ENCODE results near the gene SMOC1.

Gene SMOC1

DNA sequence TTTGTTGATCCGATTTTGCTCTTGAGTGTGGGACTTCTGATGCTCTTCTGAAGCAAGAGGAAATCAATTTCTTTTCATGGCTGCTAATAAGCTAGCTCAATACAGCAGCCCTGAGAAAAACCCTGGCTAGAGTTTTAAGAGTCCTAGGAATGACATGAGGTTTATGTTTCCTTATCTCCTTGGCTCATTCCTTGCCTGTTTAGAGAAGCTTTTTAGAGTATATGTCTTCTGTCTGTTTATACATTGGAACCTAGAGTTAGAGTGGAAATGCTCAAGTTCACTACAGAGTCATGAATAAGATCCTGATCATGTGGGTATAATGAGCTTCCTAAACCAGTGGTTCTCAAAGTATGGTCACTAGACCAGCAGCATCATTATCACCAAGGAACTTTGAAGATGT is 34.5 kb downstream of the SMOC1 start:
- Histone ChIP-seq H3K36me3 (no peaks in the 10 kb centered on the region), H3K9me3 (no peaks in the 10 kb centered on the region), H3K27ac (no peak overlapping the region), H3K4me1 (ENCODE audit: control insufficient read depth in 1 of 2, insufficient read depth in 1 of 2, low read depth in 1 of 2, low read length in 1 of 2) (no peaks in the 10 kb centered on the region), H3K4me3 (ENCODE audit: low read depth in 1 of 2, low read length in 1 of 2) (no peak overlapping the region), H3K27me3 (peaks cover 3% of the 10 kb centered on the region)
- TF ChIP-seq CTCF (IDR thresholded peaks at IDR 0.05), result no peak

GRCh38 chr14:69916396-69916795 is 37.2 kb downstream of the SMOC1 start:
- H3K4me3 ChIP-seq (ENCODE audit: low read depth in 1 of 2, low read length in 1 of 2), result no peak overlapping the region
- no peaks in the 10 kb centered on the region for H3K9me3 ChIP-seq
- no peaks in the 10 kb centered on the region for H3K4me1 ChIP-seq (ENCODE audit: control insufficient read depth in 1 of 2, insufficient read depth in 1 of 2, low read depth in 1 of 2, low read length in 1 of 2)
- no peak overlapping the region for H3K27ac ChIP-seq
- TF ChIP-seq CTCF (IDR thresholded peaks at IDR 0.05), result no peak
- H3K27me3 ChIP-seq, result peaks cover 3% of the 10 kb centered on the region
- H3K36me3 ChIP-seq, result no peaks in the 10 kb centered on the region

GRCh38 chr14:69917287-69917686 is 38.1 kb downstream of the SMOC1 start:
- Histone ChIP-seq H3K4me1 (ENCODE audit: control insufficient read depth in 1 of 2, insufficient read depth in 1 of 2, low read depth in 1 of 2, low read length in 1 of 2) (no peaks in the 10 kb centered on the region), H3K36me3 (no peaks in the 10 kb centered on the region), H3K27me3 (peaks cover 3% of the 10 kb centered on the region), H3K9me3 (no peaks in the 10 kb centered on the region), H3K27ac (no peak overlapping the region), H3K4me3 (ENCODE audit: low read depth in 1 of 2, low read length in 1 of 2) (no peak overlapping the region)
- no peak for TF ChIP-seq CTCF (IDR thresholded peaks at IDR 0.05)

DNA sequence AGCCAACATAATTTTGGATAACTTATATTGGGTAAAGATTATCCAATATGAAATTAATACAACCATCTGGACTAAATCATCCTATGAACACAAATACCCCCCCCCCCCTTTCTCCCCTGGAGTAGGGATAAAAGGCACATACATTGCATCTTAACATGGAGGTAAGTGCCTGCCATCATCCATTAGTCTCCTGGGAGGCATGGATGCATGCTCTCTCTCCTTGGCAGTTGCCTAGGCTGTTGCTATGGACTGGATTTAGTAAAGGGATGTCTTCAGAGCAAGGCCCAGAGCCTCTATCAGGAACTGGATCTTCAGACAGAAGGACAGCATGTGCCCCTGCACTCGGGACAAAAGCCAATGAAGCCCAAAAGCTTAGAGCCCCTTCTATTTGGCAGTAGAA is 40.6 kb downstream of the SMOC1 start:
- Histone ChIP-seq H3K27me3 (peaks cover 13% of the 10 kb centered on the region), H3K4me1 (ENCODE audit: control insufficient read depth in 1 of 2, insufficient read depth in 1 of 2, low read depth in 1 of 2, low read length in 1 of 2) (no peaks in the 10 kb centered on the region), H3K27ac (no peak overlapping the region), H3K36me3 (no peaks in the 10 kb centered on the region), H3K4me3 (ENCODE audit: low read depth in 1 of 2, low read length in 1 of 2) (no peak overlapping the region), H3K9me3 (no peaks in the 10 kb centered on the region)
- TF ChIP-seq CTCF (IDR thresholded peaks at IDR 0.05), result no peak

DNA sequence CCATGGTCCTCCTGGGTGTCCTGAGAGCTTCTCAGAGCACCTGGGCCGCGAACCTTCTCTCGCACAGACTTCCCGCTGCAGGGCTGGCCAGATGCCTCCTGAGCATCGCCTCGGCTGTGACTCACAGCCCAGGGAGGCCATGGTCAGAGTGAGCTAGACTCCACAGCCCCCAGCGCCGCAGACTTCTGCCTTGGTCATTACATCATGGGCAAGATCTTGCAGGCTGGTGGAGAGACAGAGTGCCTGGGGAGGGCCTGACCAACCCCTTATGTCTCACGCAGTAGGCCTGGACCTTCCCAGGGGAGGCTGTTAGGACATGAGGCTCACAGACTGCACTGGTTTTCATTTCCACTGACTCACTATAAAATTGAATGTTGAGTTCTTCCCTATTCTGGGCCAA is 41.8 kb downstream of the SMOC1 start:
- Histone ChIP-seq H3K4me1 (ENCODE audit: control insufficient read depth in 1 of 2, insufficient read depth in 1 of 2, low read depth in 1 of 2, low read length in 1 of 2) (no peaks in the 10 kb centered on the region), H3K27me3 (peaks cover 13% of the 10 kb centered on the region), H3K9me3 (no peaks in the 10 kb centered on the region), H3K4me3 (ENCODE audit: low read depth in 1 of 2, low read length in 1 of 2) (no peak overlapping the region), H3K27ac (no peak overlapping the region), H3K36me3 (no peaks in the 10 kb centered on the region)
- TF ChIP-seq CTCF (IDR thresholded peaks at IDR 0.05), result no peak

DNA sequence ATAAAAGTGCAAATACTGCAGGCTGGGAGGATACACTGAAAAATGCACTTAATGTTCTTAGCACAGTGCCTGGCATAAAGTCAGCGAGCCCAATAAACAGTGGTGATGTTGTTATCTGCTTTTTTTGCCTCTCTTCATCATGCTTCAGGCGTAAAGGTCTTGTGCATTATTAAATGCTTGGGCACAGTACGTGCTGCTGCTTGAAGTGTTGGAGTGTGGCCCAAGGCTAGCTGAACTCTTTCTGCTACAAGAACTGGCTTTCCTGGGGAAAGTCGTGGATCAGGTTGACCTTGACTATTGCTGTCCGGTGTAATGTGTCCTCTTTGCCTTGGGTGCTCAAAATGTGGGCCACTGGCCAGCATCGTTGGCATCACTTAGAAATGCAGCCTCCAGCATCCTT is 43.0 kb downstream of the SMOC1 start:
- Histone ChIP-seq H3K27me3 (peaks cover 20% of the 10 kb centered on the region), H3K4me1 (ENCODE audit: control insufficient read depth in 1 of 2, insufficient read depth in 1 of 2, low read depth in 1 of 2, low read length in 1 of 2) (no peaks in the 10 kb centered on the region), H3K9me3 (no peaks in the 10 kb centered on the region), H3K27ac (no peak overlapping the region), H3K4me3 (ENCODE audit: low read depth in 1 of 2, low read length in 1 of 2) (no peak overlapping the region), H3K36me3 (no peaks in the 10 kb centered on the region)
- no peak for TF ChIP-seq CTCF (IDR thresholded peaks at IDR 0.05)

Measured in neutrophil (primary cell).